ENCODE measurements around the gene TMEM156.
A peak's percentile ranks its signal among the peaks of the same experiment; 100 is the strongest.

TMEM156 gene, protein sequence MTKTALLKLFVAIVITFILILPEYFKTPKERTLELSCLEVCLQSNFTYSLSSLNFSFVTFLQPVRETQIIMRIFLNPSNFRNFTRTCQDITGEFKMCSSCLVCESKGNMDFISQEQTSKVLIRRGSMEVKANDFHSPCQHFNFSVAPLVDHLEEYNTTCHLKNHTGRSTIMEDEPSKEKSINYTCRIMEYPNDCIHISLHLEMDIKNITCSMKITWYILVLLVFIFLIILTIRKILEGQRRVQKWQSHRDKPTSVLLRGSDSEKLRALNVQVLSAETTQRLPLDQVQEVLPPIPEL

DNA sequence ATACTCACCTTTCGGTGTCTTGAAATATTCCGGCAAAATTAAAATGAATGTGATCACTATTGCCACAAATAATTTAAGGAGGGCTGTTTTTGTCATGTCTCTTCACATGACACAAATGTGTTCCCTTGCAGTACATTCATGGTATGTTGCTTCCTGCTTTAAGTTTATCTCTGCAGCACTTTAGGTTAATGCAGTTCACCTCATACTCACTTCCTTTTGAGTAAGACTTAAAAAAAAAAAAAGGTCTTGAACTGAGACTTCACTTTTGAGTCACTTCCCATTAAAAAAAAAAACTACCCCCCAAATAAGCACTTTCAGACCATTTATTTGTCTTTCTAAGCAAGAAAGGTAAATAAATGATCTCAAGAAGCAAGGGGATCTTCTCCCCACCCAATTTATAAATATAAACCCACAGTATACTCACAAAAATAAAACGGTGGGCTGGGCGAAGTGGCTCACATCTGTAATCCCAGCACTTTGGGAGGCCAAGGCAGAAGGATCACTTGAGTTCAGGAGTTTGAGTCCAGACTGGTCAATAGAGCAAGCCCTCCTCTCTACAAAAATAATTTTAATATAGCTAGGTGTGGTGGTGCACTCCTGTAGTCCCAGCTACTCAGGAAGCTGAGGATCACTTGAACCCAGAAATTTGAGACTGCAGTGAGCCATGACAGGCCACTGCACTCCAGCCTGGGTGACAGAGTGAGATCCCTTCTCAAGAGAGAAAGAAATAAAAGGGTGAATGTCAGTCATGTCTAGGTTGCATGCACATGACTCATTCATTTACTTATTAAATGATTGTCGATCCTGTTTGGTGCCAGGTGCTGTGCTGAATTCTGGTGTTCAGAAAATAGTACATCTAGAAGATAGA is at the start of gene TMEM156:
TSS of gene TMEM156 (minus strand) at position 192 of the 868 bp plus-strand sequence. CDS start at position 96, 96 bp downstream.
- no peak for DNase-seq (ENCODE audit: low read depth in 3 of 3, low spot score in 1 of 3)

DNA sequence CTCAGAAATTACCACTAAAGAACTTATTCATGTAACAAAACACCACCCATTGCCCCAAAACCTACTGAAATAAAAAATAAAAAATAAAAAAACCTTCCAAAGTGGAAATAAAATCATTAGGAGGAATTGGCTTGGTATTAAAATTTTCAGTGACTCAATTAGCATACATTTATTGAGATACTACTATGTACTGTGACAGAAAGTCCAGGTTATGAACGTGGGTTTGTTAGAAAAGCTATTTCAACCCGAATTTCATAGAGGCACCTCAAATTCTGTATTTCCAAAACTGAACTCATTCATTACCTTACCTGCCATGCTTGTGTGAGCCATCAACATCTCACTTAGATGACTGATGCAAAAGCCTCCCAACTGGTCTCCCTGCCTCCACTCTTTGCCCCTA is 46.6 kb upstream of the TMEM156 start:
- DNase-seq (ENCODE audit: low read depth in 3 of 3, low spot score in 1 of 3), result no peak

DNA sequence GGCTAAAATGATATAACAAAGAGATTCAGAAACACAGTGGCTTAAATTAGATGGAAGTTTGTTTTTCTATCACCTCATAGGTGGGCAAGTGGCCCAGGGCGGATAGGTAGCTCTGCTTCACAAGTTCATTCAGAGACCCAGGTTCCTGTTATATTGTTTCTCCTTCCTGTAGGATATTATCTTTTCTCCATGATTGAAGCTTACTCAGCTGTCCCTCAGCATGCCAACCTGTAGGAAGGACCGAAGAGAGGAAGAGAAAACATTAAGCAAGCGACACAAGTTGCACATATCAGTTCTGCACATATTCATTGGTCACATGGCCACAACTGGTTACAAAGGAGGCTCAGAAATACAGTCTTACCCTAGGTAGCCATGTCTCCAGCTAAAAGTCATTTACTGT is 36.7 kb upstream of the TMEM156 start:
- no peak for DNase-seq (ENCODE audit: low read depth in 3 of 3, low spot score in 1 of 3)

DNA sequence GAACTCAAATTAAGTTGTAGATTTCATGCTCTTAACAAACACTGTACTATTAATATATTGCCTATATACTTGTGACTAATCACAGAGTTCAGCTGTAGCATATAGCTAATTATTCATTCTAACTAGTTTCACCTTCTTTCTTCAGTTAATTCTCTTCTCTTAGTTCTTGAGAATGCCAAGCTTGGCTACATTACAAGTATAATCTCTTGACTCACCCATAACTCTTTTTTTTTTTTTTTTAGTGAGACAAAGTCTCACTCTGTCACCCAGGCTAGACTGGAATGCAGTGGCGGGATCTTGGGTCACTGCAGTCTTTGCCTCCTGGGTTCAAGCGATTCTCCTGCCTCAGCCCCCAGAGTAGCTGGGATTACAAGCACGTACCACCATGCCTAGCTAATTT is 35.2 kb upstream of the TMEM156 start:
- DNase-seq (ENCODE audit: low read depth in 3 of 3, low spot score in 1 of 3), result no peak

DNA sequence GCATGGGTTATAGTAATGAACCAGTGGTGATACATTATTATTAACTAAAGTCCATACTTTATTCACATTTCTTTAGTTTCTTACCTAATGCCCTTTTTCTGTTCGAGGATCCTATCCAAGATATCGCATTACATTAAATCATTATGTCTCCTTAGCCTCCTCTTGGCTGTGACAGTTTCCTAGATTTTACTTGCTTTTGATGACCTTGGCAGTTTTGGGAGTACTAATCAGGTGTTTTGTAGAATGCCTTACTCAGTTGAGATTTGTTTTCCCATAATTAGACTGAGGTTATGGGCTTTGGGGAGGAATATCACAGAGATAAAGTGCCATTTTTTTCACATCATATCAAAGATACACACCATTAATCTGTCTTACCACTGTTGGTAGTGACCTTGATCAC is 34.8 kb upstream of the TMEM156 start:
- no peak for DNase-seq (ENCODE audit: low read depth in 3 of 3, low spot score in 1 of 3)

DNA sequence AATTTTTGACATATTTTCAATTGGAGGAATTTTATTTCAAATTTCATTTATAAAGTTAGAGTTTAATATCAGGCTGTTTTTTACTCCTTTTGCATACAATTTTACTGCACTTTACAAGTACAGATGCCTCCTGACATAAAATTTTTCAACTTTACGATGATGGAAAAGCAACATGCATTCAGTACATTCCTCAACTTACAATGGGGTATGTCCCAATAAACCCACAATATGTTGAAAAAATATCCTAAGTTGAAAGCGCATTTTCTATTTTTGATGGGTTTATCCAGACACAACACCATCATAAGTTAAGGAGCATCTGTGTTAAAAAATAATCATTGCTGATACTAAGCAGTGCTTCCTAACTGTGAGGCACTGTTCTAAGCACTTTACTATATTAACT is 34.2 kb upstream of the TMEM156 start:
- no peak for DNase-seq (ENCODE audit: low read depth in 3 of 3, low spot score in 1 of 3)

DNA sequence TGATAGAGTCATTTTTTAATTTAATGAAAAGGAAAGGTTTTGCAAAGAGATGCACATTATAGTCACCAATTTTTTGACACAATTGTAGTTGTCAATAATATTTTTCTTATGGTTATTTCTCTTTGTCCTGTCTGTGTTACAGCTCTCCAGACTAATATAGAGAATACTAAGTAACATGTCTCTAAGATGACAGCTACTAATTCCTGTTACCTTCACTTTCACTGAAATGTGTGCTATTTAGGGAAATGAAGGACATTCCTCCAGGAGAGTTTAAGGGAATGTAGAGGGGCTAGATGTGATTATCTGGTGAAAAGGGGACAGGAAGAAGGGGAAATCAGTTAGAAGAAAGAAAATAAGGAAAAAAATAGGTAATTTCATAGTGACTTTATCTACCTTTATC is 31.2 kb upstream of the TMEM156 start:
- DNase-seq (ENCODE audit: low read depth in 3 of 3, low spot score in 1 of 3), result no peak

DNA sequence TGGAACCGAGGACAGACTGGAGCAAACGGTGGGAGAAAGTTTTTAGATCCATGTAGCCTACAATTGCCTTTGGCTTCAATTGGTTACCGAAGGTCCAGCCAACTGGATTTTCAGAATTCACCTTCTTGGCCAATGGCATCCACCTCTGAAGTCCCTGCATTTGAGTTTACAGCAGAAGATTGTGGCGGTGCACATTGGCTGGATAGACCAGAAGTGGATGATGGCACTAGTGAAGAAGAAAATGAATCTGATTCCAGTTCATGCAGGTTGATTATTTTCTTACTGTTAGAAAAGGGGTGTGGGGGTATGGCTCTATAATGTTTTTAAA is 30.5 kb upstream of the TMEM156 start:
- DNase-seq (ENCODE audit: low read depth in 3 of 3, low spot score in 1 of 3), result no peak

DNA sequence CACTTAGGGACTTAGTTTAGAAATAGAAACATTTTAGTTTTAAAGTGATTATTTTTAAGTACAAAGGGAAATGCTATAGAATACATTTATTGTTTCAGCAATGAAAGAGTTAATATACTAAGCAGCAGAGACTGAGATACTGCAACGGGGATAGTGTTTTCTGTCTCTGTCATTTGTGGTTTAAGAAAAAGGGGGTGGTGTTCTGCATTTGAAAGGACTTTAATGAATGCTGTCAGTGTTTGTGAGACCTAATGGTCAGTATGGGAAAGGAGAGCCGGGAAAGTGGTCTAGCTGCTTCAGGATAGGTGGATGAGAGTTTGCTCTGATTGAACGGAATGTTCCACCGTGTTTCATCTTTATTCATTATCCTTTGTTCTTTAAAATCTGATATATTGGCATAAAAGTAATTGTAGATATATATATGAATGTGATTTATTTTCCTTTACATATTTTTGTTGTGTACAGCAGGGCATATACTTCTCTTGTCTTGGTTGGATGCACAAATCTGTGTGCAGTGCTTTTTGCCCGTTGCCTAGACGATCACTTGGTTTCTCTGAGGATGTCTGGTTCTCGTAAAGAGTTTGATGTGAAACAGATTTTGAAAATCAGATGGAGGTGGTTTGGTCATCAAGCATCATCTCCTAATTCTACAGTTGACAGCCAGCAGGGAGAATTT is 30.0 kb upstream of the TMEM156 start, which contains the start of gene KLHL5:
TSS of gene KLHL5 (plus strand) at position 139 of the 676 bp plus-strand sequence. CDS start at position 560, 421 bp downstream.
- DNase-seq (ENCODE audit: low read depth in 3 of 3, low spot score in 1 of 3), result no peak

DNA sequence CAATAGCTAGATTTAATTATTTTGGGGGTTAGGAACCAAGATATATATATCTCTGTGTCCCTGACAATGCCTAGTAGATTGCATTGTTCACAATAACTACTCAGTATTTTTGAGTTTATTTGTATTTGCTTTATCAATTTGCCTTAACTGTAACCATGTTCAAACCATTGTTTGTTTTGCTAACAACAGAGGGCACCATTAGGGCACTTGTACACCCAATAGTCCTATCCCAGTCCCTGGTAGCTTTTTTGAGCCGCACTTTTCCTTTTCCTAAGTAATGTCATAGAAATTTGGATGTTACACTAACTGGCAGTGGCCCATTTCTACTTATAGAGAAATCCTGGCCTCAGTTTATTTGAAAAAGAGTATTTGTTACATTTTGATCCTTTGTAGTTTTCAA is 29.2 kb upstream of the TMEM156 start:
- DNase-seq (ENCODE audit: low read depth in 3 of 3, low spot score in 1 of 3), result no peak

DNA sequence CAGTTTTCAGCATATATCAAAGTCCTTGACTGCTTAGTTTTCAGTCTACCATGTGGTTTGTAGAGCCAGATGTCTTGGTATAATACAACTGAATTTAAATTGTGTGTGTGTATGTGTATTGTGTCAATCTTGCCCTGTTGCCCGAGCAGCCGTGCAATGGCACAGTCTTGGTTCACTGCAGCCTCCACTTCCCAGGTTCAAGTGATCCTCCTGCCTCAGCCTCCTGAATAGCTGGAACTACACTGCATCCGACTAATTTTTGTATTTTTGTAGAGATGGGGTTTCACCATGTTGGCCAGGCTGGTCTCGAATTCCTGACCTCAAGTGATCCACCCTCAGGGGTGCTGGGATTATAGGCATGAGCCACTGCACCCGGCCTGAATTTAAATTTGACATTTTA is 23.8 kb upstream of the TMEM156 start:
- no peak for DNase-seq (ENCODE audit: low read depth in 3 of 3, low spot score in 1 of 3)

DNA sequence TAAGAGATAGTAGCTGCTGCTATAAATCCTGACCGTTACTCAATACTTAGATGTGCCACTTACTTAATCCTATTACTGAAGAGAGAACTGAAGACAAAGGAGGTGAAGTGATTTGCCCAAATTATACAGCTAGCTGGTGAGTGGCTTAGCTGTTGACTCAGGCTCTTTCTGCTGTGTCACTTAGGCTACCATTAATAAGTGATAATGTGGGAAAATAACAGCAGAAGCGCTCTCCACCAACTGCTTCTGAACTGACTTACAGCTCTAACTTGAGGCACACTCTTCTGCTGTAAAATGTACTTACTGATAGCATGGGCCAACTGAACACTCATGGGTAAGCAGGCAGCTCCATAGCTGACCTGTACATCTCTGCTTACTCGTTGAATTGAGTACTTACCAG is 22.3 kb upstream of the TMEM156 start:
- no peak for DNase-seq (ENCODE audit: low read depth in 3 of 3, low spot score in 1 of 3)

DNA sequence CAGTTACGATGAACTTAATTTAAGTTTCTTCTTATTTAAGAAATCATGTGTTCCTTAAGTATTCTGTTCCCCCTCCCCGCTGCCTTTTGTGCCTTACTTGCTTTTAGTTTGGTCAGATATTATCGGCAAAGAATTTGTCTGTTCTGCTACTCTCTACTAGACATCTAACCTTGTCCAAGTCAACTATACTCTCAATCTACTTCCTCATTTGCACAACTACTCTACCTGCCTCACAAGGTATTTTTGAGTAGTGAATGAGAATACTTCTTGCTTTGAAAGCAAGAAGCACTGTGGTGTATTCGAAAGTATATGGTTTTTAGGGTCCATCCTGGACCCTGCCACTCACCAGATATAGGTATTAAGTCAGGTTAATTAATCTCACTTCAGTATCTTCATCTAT is 21.8 kb upstream of the TMEM156 start:
- DNase-seq (ENCODE audit: low read depth in 3 of 3, low spot score in 1 of 3), result no peak

DNA sequence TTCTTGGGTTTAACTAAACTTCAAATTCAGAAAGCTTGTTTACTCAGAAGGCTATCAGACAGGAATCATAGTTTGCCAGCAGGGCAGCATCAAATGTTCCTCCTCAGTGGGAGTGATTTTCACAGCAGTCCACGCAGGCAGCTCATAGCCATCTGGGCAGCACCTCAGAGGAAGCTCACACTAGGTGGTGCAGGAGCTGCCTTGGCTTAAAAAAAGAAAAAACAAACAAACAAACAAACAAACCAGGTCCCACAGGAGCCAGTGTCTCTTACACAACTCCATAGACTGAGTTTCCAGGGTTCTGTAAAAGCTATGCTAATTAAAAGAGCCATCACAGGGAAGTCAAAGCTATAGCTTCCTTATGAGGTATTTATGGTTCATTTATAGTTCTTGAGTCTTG is 19.3 kb upstream of the TMEM156 start:
- DNase-seq (ENCODE audit: low read depth in 3 of 3, low spot score in 1 of 3), result no peak

DNA sequence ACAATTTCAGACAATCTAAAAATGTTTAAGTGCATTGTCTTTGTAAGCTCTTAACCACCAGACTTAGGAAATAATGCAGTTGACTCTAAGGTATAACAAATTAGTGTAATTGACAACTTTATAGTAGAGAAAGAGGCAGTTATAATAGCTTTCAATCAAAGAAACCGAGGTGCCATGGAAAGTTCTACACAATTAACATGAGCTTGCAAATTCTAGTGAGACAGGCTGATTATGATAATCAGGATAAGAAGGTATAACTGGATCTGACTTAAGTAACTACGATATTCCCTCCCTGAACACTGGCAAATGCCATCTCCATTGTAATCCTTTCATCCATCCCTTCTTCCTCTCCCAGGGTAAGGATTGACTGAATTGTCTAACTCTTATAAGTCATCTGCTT is 18.4 kb upstream of the TMEM156 start:
- DNase-seq (ENCODE audit: low read depth in 3 of 3, low spot score in 1 of 3), result no peak

DNA sequence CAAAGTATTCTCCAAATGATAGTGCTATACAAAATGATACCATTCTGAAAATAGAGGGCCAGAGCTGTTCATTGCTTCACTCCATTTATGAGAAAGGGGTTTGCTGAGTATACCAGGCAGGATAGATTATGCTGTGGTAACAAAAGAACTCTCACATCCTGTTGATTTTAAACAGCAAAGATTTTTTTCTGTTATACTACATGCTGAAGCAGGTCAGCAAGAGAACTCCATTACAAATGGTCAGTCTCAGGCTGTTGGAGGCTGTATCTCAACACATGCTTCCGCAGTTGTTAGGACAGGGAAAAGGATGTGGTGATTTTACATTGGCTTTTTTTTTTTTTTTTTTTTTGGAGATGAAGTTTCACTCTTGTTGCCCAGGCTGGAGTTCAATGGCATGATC is 16.1 kb upstream of the TMEM156 start:
- no peak for DNase-seq (ENCODE audit: low read depth in 3 of 3, low spot score in 1 of 3)

DNA sequence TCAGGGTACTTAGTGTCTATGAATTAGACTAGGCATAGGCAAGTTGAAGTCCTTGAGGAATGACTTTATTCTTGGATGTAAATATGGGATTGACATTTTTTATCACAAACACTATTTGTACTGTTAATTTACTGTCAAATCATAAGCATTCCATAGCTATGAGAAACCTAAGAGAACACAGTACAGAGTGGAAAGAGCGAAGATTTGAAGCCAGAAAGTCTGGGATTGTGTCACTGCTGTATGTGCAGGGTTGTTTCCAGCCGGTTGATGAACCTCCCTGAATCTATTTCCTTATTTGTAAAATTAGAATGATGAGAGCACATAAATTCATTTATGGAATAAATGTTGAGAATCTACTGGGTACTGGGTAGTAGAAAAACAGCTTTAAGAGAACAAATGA is 15.5 kb upstream of the TMEM156 start:
- no peak for DNase-seq (ENCODE audit: low read depth in 3 of 3, low spot score in 1 of 3)

DNA sequence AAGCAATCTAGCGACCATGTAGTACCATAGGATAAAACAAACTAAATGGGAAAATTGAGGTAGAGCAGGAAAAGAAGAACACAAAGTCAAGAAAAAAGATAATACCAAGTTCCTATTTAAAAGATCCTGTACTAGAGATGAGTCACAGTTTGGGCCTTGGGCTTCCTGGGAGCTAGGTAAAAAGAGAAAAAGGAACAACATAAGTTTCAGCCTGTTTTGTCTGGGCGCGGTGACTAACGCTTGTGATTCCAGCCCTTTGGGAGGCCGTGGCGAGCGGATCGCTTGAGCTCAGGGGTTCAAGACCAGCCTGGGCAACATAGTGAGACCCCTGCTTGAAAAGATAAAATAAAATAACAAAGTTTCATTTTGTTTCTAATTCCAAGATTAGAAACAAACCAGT is 14.0 kb upstream of the TMEM156 start:
- DNase-seq (ENCODE audit: low read depth in 3 of 3, low spot score in 1 of 3), result no peak

DNA sequence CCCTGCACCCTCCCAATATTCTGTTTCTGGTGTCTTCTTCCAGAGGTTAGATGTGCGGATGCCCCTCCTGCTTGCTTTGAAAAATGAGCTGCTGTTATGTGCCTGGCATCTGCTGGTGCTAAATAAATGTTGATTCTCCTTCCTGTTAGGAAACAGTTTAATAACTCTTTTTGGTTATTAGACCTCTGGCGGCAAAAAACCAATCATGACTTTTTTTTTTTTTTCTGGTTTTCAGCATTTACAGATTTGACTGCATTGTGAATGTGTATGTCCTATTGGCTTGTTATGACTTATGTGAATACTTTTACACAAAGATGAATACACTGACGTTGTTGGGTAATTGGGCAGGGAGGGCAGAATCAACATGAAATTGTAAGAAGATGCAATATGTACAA is 13.6 kb upstream of the TMEM156 start:
- DNase-seq (ENCODE audit: low read depth in 3 of 3, low spot score in 1 of 3), result no peak

DNA sequence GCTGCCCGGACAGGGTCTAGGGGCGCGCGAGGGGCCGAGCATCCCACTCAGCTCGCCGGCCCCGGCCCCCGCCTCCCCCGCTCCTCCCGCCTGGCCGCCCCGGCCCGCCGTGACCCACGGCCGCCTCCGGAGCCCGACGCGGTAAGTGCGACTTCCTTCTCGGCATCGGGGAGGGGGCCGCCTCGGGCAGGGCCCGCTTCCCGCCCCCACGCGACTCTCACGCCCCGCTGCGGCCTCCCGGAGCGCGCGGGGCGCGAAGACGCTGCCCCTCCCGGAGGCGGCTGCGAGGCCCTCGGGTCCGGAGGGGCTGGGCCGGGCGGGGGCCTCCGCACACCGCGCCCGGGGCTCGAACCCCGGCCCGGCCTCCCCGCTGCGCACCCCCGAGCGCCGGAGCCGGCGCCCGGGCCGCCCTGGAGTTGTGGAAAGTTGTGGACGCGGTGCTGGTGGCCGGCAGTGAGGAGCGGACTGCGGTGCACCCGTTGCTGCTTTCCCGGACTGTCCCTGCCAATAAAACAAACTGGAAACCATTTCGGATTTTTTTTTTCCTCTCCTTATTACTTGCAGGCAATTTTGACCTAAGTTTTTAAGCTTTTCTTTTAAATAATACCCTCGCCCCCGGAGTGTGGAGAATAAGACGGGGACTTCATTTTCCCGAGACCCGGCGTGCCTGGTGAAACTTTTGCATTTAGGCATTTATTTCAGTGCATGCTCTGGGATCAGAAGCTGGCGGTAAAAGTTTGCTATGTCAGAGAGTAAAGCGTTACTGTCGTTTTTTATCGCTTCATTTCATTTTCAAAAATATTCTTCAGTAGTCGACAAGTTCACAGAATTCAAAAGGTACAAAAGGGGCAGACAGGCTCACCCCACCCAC is 13.0 kb upstream of the TMEM156 start:
- DNase-seq (ENCODE audit: low read depth in 3 of 3, low spot score in 1 of 3), result peak in 1 of 3 donors; percentile 18

DNA sequence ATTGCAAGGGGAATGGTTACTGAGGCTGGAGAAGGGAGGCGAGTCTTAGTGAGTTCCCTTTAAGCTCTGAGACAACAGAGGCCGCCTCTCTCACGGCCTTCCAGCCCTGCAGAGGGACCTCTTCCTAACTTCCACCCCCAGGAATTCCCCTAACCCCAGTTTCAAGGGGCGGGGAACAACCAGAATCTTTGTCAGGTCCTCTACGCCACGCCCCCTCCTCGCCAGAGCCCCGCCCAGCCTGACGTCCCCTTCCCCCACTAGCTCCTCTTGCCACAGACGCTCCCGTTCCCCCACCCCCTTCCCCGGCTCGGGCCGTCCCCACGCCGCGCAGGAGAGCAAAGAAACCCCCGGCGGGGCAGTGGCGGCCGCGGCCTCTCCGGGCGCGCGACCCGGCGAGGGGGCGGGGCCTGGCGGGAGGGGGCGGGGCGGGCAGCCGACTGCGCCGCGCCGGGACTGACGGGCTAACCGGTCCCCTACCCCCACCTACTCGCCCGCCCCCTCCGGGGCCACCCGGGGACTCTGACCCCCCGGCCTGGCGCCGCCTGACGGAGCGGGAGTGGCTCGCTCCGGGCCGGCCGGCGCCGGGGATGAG is 12.3 kb upstream of the TMEM156 start:
- peak; percentile 93 to 96 (median 94) for DNase-seq (ENCODE audit: low read depth in 3 of 3, low spot score in 1 of 3)

Data from stimulated activated CD4-positive, alpha-beta T cell treated with anti-CD3 and anti-CD28 coated beads, TNF-alpha, amount 100 ng/mL, for 1 hour (primary cell).